Breast epithelium (tissue), 3 donors: ENCODE results near the gene APC.

Source experiments
- POLR2A ChIP-seq: fragments of 450-650 bp; IDR thresholded peaks from one replicate; pipeline ENCODE4 v1.6.1; 2016; ENCODE audit warnings: antibody characterized with exemption, mild to moderate bottlenecking, moderate library complexity
- POLR2AphosphoS5 ChIP-seq, 3 donors: sonication (generic); formaldehyde crosslinking; IDR thresholded peaks; one replicate each; pipeline ENCODE4 v1.6.1; 2017; ENCODE audit warnings: antibody characterized with exemption in 3 of 3
- TF ChIP-seq, protein P1 (sequence below), 3 donors: fragments of 450-650 bp; IDR thresholded peaks; one replicate each; pipeline ENCODE4 v1.5.1; 2016 to 2017; ENCODE audit warnings: antibody characterized with exemption in 3 of 3, mild to moderate bottlenecking in 3 of 3, moderate library complexity in 3 of 3

DNA sequence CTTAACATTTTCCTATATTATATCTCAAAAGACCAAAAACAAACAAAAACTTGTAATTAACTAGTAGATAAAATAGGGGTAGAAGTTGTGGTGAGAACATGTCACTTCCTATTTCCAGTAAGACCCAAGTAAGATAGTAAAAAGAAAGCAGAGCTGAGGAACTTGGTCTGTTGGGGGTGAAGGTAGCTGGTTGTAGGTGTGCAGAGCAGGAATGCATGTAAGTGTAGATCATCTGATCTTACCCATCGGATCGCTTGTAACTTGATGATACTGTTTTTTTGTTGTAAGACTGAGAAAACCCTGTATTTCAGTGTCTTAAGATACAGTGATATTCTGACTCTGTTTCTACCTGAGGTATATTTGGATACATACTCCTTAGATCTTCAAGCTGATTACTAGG is 129.1 kb downstream of the APC start:
- TF ChIP-seq POLR2A (no peak), POLR2AphosphoS5 (IDR thresholded peaks at IDR 0.05) (no peak)
- TF ChIP-seq, protein P1, sequence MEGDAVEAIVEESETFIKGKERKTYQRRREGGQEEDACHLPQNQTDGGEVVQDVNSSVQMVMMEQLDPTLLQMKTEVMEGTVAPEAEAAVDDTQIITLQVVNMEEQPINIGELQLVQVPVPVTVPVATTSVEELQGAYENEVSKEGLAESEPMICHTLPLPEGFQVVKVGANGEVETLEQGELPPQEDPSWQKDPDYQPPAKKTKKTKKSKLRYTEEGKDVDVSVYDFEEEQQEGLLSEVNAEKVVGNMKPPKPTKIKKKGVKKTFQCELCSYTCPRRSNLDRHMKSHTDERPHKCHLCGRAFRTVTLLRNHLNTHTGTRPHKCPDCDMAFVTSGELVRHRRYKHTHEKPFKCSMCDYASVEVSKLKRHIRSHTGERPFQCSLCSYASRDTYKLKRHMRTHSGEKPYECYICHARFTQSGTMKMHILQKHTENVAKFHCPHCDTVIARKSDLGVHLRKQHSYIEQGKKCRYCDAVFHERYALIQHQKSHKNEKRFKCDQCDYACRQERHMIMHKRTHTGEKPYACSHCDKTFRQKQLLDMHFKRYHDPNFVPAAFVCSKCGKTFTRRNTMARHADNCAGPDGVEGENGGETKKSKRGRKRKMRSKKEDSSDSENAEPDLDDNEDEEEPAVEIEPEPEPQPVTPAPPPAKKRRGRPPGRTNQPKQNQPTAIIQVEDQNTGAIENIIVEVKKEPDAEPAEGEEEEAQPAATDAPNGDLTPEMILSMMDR (IDR thresholded peaks at IDR 0.05), result no peak
